BLaER1 treated with 17β-estradiol and CSF1 and Interleukin-3, amounts not matched to agents 10 nM and 100 nM (cell line): ENCODE measurements around the gene LARP4.

Experiments
- H3K27ac ChIP-seq, 11 experiments: shearing (Covaris generic); formaldehyde crosslinking; 2 replicates each; pipeline ENCODE4 v1.8.1; 2022
- H3K27me3 ChIP-seq, 11 experiments: shearing (Covaris generic); formaldehyde crosslinking; 2 replicates each; pipeline ENCODE4 v1.8.1; 2022
- H3K36me3 ChIP-seq, 11 experiments: shearing (Covaris generic); formaldehyde crosslinking; 2 replicates each; pipeline ENCODE4 v1.8.1; 2022
- H3K4me1 ChIP-seq, 10 experiments: shearing (Covaris generic); formaldehyde crosslinking; 2 replicates each; pipeline ENCODE4 v1.8.1; 2022
- H3K4me2 ChIP-seq, 11 experiments: shearing (Covaris generic); formaldehyde crosslinking; 2 replicates each; pipeline ENCODE4 v1.8.1; 2022
- H3K4me3 ChIP-seq, 10 experiments: shearing (Covaris generic); formaldehyde crosslinking; 2 replicates each; pipeline ENCODE4 v1.8.1; 2022
- H3K9ac ChIP-seq, 11 experiments: shearing (Covaris generic); formaldehyde crosslinking; 2 replicates each; pipeline ENCODE4 v1.8.1; 2022
- H3K9me3 ChIP-seq, 11 experiments: shearing (Covaris generic); formaldehyde crosslinking; replicated peaks in 1 of 11; 2 replicates each; pipeline ENCODE4 v1.8.1; 2022
- H4K20me1 ChIP-seq, 11 experiments: shearing (Covaris generic); formaldehyde crosslinking; 2 replicates each; pipeline ENCODE4 v1.8.1; 2022
- Cebpa-rat ChIP-seq, 11 experiments: shearing (Covaris generic); IDR thresholded peaks; 2 replicates each; pipeline ENCODE4 v1.8.1; 2022

The LARP4 gene

GRCh38 chr12:50397117-50397650 lies 3.5 kb upstream of the LARP4 start:
- Histone ChIP-seq H3K27ac (no peak overlapping the region), H3K9me3 (no peaks in the 10 kb centered on the region)

GRCh38 chr12:50398931-50399330 lies 1.8 kb upstream of the LARP4 start:
- Histone ChIP-seq H3K9me3 (no peaks in the 10 kb centered on the region), H3K9ac (no peak overlapping the region), H3K4me2 (no peak overlapping the region), H3K27me3 (no peaks in the 10 kb centered on the region), H4K20me1 (peaks cover 5 to 30% (median 25%) of the 10 kb centered on the region in 11 experiments; a peak in 20 of 22 replicates), H3K4me1 (peaks cover 6 to 23% (median 17%) of the 10 kb centered on the region in 10 experiments), H3K36me3 (peaks cover 0 to 6% (median 0%) of the 10 kb centered on the region in 11 experiments; a peak in 3 of 22 replicates), H3K27ac (no peak overlapping the region), H3K4me3 (no peak overlapping the region)
- no peak for TF ChIP-seq Cebpa-rat (IDR thresholded peaks at IDR 0.05)

More at GRCh38 chr12:50397117-50397650, 3.5 kb upstream of the LARP4 start:
- Histone ChIP-seq H3K4me2 (no peak overlapping the region), H3K9ac (no peak overlapping the region), H3K4me3 (no peak overlapping the region), H3K36me3 (no peaks in the 10 kb centered on the region), H3K4me1 (peaks cover 0 to 9% (median 3%) of the 10 kb centered on the region in 10 experiments; a peak in 14 of 20 replicates), H4K20me1 (peaks cover 0 to 13% (median 7%) of the 10 kb centered on the region in 11 experiments; a peak in 13 of 22 replicates), H3K27me3 (no peaks in the 10 kb centered on the region)
- no peak for TF ChIP-seq Cebpa-rat (IDR thresholded peaks at IDR 0.05)

DNA sequence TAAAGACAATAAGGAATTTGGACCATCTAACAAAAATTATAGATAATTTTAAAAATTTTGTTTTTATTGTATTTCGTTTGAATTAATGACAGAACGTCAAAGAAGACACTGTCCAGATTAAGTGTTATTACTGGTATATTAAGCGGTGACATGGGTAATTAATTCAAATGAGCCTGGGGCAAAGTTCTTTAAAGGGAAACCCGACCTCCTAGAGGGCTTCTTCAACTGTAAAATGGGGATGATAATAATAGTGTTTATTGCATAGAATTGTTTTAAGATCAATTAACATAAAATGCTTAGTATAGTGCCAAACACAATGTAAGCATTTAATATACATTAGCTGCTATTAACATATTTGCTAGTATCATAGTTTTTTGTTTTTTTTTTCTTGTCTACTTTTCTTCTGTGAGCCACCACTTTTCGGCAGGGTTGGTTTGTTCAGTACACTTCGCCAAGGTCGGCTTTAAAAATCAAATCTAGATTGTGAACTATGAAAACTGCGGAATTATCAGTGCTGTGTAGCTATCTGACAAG lies 514 bp upstream of the LARP4 start:
- H3K27me3 ChIP-seq, result no peaks in the 10 kb centered on the region
- H3K27ac ChIP-seq, result peak overlapping the region; percentile 79 to 93 (median 87)
- H3K4me1 ChIP-seq, result peaks cover 6 to 35% (median 18%) of the 10 kb centered on the region in 10 experiments
- H3K9ac ChIP-seq, result peak overlapping the region; percentile 83 to 91 (median 87)
- peaks cover 17 to 43% (median 37%) of the 10 kb centered on the region in 11 experiments; a peak in 20 of 22 replicates for H4K20me1 ChIP-seq
- no peak for TF ChIP-seq Cebpa-rat (IDR thresholded peaks at IDR 0.05)
- peaks cover 0 to 19% (median 5%) of the 10 kb centered on the region in 11 experiments; a peak in 5 of 22 replicates for H3K36me3 ChIP-seq
- peak overlapping the region; percentile 68 to 96 (median 86) for H3K4me3 ChIP-seq
- H3K9me3 ChIP-seq, result no peaks in the 10 kb centered on the region
- peak overlapping the region; percentile 53 to 89 (median 74) for H3K4me2 ChIP-seq

- H3K4me3 ChIP-seq, result peak overlapping the region; percentile 68 to 96 (median 86)
- peaks cover 0 to 31% (median 11%) of the 10 kb centered on the region in 11 experiments; a peak in 11 of 22 replicates for H3K36me3 ChIP-seq
- no peaks in the 10 kb centered on the region for H3K27me3 ChIP-seq
- H4K20me1 ChIP-seq, result peaks cover 30 to 57% (median 51%) of the 10 kb centered on the region in 11 experiments; a peak in 20 of 22 replicates
- TF ChIP-seq Cebpa-rat (IDR thresholded peaks at IDR 0.05), result no peak
- H3K4me1 ChIP-seq, result peaks cover 6 to 35% (median 18%) of the 10 kb centered on the region in 10 experiments
- peak overlapping the region; percentile 80 to 97 (median 86) for H3K4me2 ChIP-seq
- peak overlapping the region; percentile 79 to 93 (median 87) for H3K27ac ChIP-seq
- no peaks in the 10 kb centered on the region for H3K9me3 ChIP-seq
- H3K9ac ChIP-seq, result peak overlapping the region; percentile 83 to 91 (median 87)
These were observed 906 bp downstream of the LARP4 start for GRCh38 chr12:50401500-50402081.

GRCh38 chr12:50402264-50403000 lies 1.7 kb downstream of the LARP4 start:
- Histone ChIP-seq H3K4me3 (peak overlapping the region; percentile 68 to 96 (median 86)), H3K4me1 (peaks cover 6 to 35% (median 18%) of the 10 kb centered on the region in 10 experiments), H3K9ac (peak overlapping the region; percentile 83 to 91 (median 87)), H3K27ac (peak overlapping the region in 5 of 11 experiments; percentile 82 to 89 (median 87); a peak in 7 of 22 replicates), H3K27me3 (no peaks in the 10 kb centered on the region), H3K36me3 (peaks cover 2 to 40% (median 18%) of the 10 kb centered on the region in 11 experiments; a peak in 14 of 22 replicates), H3K9me3 (no peaks in the 10 kb centered on the region), H3K4me2 (peak overlapping the region; percentile 80 to 97 (median 86)), H4K20me1 (peaks cover 37 to 65% (median 60%) of the 10 kb centered on the region in 11 experiments)
- no peak for TF ChIP-seq Cebpa-rat (IDR thresholded peaks at IDR 0.05)

GRCh38 chr12:50403001-50403440 lies 2.3 kb downstream of the LARP4 start:
- peak overlapping the region in 2 of 11 experiments; percentile 87 to 89; a peak in 3 of 22 replicates for H3K27ac ChIP-seq
- H3K9ac ChIP-seq, result peak overlapping the region; percentile 83 to 91 (median 87); a peak in 19 of 22 replicates

DNA sequence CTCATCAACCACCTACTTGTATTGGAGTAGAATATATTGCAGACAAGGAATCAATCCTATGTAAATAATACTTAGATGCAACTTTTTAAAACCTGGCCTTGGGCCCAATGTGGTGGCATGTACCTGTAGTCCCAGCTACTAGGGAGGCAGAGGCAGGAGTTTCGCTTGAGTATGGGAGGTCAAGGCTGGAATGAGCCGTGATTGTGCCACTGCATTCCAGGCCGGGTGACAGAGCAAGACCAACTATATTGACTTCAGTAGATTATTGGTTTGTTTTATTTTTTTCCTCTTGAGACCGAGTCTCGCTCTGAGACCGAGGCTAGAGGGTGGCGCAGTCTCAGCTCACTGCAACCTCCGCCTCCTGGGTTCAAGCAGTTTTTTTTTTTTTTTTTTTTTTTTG lies 3.6 kb downstream of the LARP4 start:
- Histone ChIP-seq H3K4me2 (peak overlapping the region in 1 of 11 experiments; percentile 97; a peak in 1 of 22 replicates), H3K4me3 (no peak overlapping the region), H3K27ac (no peak overlapping the region), H4K20me1 (peaks cover 56 to 84% (median 79%) of the 10 kb centered on the region in 11 experiments), H3K27me3 (no peaks in the 10 kb centered on the region), H3K9me3 (no peaks in the 10 kb centered on the region), H3K36me3 (peaks cover 16 to 59% (median 36%) of the 10 kb centered on the region in 11 experiments; a peak in 21 of 22 replicates), H3K4me1 (peaks cover 6 to 35% (median 18%) of the 10 kb centered on the region in 10 experiments), H3K9ac (no peak overlapping the region)
- no peak for TF ChIP-seq Cebpa-rat (IDR thresholded peaks at IDR 0.05)

More at GRCh38 chr12:50403001-50403440, 2.3 kb downstream of the LARP4 start:
- Histone ChIP-seq H4K20me1 (peaks cover 43 to 71% (median 66%) of the 10 kb centered on the region in 11 experiments), H3K4me1 (peaks cover 6 to 35% (median 18%) of the 10 kb centered on the region in 10 experiments), H3K9me3 (no peaks in the 10 kb centered on the region), H3K36me3 (peaks cover 7 to 46% (median 23%) of the 10 kb centered on the region in 11 experiments; a peak in 16 of 22 replicates), H3K27me3 (no peaks in the 10 kb centered on the region), H3K4me2 (peak overlapping the region; percentile 80 to 97 (median 86)), H3K4me3 (peak overlapping the region; percentile 68 to 96 (median 86); a peak in 15 of 20 replicates)
- TF ChIP-seq Cebpa-rat (IDR thresholded peaks at IDR 0.05), result no peak

- no peak overlapping the region for H3K9ac ChIP-seq
- no peak overlapping the region for H3K4me3 ChIP-seq
- H3K4me1 ChIP-seq, result peaks cover 0 to 10% (median 0%) of the 10 kb centered on the region in 10 experiments; a peak in 5 of 20 replicates
- no peak for TF ChIP-seq Cebpa-rat (IDR thresholded peaks at IDR 0.05)
- no peak overlapping the region for H3K4me2 ChIP-seq
- no peaks in the 10 kb centered on the region for H3K27me3 ChIP-seq
- peaks cover 20 to 97% (median 67%) of the 10 kb centered on the region in 11 experiments for H3K36me3 ChIP-seq
- H4K20me1 ChIP-seq, result peaks cover 94 to 100% (median 100%) of the 10 kb centered on the region in 11 experiments
- H3K9me3 ChIP-seq, result no peaks in the 10 kb centered on the region
- no peak overlapping the region for H3K27ac ChIP-seq
These were observed 10.5 kb downstream of the LARP4 start for GRCh38 chr12:50411051-50411660.
